Cerebellar cortex (tissue), 1 donor: ENCODE measurements around the gene CARMIL1.
A peak's percentile ranks its signal among the peaks of the same experiment; 100 is the strongest.

Experiments
- DNase-seq: peaks from one replicate; pipeline ENCODE4 v3.0.0-alpha.2; 2015; ENCODE audit warnings: low spot score

Gene CARMIL1

DNA sequence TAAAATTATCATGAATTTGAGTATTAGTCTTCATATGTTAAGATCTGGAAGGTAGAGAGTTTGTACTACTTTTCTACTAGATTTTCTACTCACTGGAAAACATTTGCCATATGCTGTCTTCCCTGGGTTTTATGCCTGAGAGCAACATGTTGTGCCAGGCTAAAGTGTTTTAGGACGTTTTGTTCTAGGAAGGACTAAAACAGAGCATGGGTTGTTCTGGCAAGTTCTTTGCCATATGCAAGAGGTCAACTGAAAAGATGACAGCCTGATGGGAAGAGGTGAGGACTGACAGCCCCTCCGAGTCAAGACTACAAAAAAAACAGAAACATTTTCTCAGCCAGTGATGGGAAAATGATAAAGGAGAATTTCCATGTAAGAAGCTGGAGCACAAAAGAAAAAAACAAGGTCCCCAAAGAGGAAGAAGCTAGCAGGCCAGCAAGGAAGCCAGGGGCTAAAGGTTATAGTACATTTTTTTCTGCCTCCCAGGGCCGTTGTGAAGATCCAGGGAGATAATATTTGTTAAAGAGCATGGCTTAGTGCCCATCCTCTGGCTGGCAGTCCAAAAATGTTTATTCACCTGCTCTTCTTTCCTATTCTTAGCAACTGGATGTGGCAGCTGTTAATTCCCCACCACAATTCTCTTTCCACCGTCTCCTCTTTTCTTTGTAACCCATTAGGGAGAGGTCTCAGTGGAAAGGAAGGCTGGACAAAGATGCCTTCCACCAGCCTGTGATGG is 380.6 kb downstream of the CARMIL1 start:
- peak; percentile 80 for DNase-seq

- no peak for DNase-seq
Measured at GRCh38 chr6:25660512-25660911, 381.3 kb downstream of the CARMIL1 start.

DNA sequence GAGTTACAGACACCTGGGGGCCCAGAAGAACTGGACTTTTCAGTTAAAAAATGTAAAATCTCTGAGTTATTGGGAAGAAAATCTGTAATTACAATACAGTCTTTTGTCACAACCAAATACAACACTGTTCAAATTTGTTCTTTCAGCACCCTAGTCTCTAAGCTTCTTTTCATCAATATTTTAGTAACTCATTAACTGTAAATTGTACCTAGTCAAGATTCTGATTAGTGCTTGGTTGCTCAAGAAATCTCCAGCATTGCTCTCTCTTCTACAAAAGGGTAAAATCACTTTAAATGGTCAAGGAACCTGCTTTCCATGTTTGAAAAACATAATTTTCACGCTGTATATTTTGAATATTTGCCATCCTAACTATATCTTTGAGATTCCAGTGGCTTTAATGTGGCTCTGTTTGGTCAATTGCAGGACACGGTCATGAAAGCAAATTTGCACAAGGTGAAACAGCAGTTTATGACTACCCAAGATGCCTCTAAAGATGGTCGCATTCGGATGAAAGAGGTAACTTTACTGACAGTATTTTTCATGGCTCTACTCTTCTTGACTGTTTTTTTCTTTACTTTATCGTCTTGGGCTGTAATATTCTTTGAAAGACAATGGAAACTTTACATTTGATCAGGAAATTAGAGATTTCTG is 382.1 kb downstream of the CARMIL1 start:
- no peak for DNase-seq

DNA sequence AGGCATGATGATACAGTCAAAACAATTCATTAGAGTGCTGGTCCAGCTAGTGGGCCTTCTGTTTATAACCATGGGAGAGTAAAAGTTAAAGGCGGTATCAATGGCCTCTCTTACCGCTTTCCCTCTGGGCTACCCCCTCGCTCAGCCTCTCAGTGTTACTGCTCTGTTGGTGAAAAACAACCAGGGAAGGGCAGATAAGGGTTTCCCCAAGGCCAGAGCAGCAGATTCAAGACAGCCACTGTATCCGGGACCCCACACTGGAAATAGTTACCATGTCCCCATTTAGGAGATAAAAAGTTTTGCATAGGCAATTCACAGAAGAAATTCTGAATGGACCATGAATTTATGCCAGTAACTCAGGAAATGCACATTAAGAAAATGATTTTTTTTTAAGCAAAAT is 386.3 kb downstream of the CARMIL1 start:
- DNase-seq = no peak

- DNase-seq = no peak
Measured at GRCh38 chr6:25669413-25669812, 390.2 kb downstream of the CARMIL1 start.
